Astrocyte (in vitro differentiated cells and primary cell): ENCODE results near the gene LDB3.

Experiments
- CTCF ChIP-seq: IDR thresholded peaks from 2 replicates; pipeline ENCODE4 v1.5.1; 2011; ENCODE audit warnings: low read depth, mild to moderate bottlenecking, inconsistent platforms, low read length, moderate library complexity; ENCODE audit not compliant: insufficient read depth
- EZH2 ChIP-seq: IDR thresholded peaks from 2 replicates; pipeline ENCODE4 v1.6.1; 2012; ENCODE audit warnings: mild to moderate bottlenecking, low read length, inconsistent platforms; ENCODE audit not compliant: insufficient read depth

GRCh38 chr10:86688398-86688921, 20.1 kb downstream of the LDB3 start:
- TF ChIP-seq CTCF, result peak; percentile 68
- no peak for TF ChIP-seq EZH2
